GM18909 (cell line): Measurements from ENCODE around the gene L3MBTL4.

Source experiments
- ATAC-seq: cut with Tn5 transposase; IDR thresholded peaks from one replicate; pipeline ENCODE4 v1.9.1; 2021; ENCODE audit warnings: mild to moderate bottlenecking; ENCODE audit not compliant: unreplicated experiment, poor library complexity

The L3MBTL4 gene

DNA sequence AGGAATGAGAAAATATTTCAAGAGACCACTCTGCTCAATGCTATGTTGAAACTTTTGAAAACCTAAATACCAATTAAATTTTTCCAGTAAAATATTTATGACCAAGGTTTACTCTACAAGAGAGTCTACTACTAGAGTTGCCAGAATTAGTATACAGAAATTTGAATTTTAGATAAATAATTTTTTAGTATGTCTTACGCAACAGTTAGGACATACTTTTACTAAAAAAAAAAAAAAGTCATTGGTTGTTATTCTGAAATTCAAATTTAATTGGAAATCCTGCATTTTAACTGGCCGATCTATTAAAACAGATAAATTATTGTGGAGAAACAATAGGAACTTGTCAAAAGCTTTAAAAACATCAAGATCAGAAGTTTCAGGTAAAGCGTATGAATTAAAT lies 470.3 kb downstream of the L3MBTL4 start:
- ATAC-seq: no peak

DNA sequence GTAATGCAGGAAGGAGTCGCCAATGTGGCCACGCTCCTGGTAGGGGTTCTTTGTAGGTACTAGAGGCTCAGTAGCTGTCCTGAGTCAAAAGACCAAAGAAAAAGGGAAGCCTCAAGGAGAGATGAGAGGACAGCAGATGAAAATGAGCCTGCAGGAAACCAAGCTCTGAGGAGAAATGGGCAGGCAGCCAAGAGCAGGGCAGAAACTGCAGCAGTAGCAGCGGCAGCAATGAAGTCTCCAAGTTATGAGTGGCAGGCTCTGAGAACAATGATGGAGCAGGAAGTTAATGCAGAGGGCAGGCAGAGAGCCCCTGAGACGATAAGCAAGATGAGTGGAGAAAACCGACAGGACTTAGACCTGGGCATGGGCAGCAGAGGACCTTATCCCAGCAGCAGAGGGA lies 471.2 kb downstream of the L3MBTL4 start:
- ATAC-seq: no peak

DNA sequence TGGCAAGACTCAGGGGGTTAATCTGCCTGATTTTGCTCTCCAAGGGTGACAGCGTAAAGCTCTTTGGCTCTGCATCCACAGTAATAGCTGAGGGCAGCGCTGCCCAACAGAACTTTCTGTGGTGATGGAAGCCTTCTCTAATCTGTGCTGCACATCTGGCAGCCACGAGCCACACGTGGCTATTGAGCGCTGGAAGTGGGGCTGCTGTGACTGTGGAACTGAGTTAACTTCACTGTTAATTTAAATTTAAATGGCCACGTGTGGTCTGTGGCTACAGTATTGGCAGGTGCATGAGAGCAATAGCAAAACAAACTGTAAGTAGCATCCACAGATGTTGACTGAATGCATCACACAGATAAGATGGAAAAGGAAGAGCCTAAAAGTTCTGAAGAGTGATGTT lies 472.1 kb downstream of the L3MBTL4 start:
- no peak for ATAC-seq

DNA sequence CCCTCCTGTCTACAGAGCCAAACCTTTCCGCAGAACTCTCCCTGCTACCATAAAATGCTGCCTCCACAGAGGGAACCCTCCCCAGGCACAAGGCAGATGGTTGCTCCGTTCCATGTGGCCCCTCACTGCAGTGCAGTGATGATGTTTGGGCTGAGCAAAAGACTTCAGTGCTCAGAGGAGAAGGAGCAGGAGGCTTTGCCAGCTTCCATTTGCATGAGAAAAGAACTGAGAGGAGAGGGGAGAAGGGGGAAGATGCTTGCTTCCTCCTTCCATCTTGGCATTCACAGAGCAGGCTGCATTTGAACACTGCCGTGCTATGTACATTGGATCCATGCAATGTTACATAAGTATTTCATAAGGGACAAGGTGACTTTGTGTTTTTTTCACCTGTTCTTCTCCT lies 472.8 kb downstream of the L3MBTL4 start:
- no peak for ATAC-seq

DNA sequence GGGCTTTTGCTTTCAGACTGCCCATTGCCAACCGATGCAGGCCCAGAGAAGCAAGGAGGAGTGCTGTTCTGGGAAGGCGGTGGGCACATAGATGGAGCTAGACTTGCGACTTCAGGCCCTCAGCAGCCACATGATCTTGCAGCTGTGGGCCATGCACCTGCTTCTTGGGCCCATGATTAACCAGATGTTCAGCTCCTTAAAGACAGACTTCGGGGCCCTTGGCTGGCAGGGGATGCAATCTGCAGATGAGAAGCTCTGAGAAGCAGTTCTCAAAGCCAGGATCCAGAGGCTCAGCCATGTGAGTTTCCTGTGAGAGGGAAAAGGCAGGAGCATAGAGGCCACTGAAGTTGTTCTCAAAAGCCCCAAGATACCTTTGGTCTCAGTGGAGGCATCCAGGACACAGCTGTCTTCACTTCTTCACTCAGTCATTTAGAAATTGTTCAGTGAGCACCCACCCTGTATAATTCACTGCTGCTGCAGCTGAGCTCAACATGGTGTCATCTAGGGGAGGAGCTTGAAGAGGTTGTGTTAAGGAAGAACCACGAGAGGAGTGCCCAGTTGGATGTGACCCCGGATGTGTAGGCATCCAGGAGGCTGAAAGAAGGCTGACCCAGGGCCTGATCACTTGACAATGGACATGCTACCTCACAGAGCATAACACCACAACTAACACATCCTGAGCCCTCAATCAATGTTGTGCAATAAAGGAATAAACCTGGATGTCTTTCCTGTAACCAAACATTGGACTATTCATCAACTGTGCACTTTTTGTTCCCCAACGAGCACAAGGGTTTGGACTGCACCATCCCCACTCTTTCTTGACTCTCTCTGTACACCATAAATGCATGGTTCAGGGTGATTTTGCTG lies 474.7 kb downstream of the L3MBTL4 start:
- no peak for ATAC-seq

DNA sequence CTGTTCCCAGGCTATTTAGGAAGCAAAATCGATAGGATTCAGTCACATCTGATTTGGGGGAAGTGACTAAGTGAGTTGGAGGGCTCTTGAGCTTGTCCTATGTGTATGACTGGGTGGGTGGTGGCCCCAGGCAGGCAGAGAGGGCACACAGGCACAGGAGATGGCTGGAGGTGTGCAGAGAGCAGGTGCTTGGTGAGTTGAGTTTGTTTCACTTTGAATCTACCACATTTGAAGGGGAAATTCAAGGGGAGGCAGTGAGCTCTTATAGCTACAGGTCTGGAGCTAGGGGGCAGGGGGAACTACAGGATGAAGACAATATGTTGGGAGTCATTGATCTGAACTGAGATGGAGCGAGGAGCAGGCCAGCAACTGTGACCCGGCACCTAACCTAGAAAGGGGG lies 476.9 kb downstream of the L3MBTL4 start:
- no peak for ATAC-seq

DNA sequence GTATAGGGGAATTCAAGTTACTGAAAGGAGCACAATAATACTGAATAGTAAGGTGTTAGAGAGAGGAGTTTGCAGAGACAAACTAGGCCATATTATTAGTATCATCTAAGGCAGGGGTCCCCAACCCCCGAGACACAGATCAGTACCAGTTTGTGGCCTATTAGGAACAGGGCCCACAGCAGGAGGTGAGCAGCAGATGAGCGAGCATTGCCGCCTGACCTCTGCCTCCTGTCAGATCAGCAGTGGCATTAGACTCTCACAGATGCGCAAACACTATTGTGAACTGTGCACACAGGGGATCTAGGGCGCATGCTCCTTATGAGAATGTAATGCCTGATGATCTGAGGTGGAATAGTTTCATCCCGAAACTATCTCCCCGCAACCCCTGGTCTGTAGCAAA lies 477.6 kb downstream of the L3MBTL4 start:
- no peak for ATAC-seq

DNA sequence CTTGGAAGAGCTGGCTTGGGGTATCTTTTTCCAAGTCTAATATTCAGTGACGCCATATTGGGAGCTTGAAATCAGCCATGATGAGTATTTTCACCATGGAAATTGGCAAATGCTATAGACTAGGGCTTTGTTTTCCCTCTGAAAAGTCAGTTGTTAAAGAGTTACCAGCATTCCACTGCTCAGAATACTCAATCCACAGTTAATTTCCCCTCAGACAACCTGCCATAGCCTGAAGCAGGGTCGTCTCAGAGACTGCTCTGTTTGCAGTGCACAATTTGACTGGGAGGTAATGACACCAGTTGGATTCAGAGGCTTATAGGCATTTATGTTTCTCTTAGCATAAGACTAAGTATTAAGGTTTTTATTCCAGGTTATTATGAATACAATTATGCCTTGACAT lies 483.9 kb downstream of the L3MBTL4 start:
- no peak for ATAC-seq

DNA sequence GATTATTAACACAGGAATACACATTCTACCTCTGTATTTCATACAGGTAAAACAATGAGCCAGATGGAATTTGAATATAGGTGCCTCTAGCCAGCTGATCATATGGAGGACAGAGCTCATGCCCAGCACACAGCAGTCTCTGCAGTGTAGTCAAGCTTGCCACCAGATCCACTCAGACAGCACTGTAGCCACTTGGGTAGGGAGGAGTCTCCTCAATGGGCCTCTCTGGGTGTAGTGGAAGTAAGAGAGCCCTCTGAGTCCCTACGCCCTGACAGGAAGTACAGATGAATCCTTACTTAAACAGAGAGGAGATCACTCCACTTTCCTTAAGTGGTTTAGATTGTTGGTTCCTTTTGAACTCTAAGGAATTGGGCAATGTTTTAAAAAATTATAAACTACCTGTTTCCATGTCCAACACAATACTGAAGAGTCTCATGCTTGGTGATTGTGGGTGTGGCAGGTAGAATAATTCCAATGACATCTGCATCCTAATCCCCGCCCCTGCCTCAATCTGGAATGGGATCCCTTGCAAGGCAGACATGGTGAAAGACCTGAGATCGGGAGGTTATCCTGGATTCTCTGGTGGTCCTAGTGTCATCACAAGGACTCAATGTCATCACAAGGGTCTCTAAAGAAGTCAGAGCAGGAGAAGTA lies 496.4 kb downstream of the L3MBTL4 start:
- ATAC-seq: no peak

DNA sequence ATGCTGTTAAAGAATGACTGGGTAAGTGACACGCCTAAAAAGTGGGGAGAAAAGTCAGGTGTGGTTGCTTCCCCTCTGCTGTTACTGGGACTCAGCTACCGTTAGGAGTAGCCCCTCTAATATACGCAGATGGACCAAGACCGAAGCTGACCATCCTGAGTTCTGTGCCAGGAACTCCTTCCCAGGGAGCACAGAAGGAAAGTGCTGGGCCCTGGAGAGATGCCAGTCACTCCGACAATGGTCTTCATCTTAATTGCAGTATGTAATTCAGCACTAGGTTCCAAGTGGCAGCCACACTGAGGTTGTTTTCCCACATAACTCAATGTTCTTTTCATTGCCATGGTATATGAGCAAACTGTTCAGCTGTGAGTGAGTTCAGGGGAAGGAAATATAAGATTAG lies 499.8 kb downstream of the L3MBTL4 start:
- no peak for ATAC-seq

DNA sequence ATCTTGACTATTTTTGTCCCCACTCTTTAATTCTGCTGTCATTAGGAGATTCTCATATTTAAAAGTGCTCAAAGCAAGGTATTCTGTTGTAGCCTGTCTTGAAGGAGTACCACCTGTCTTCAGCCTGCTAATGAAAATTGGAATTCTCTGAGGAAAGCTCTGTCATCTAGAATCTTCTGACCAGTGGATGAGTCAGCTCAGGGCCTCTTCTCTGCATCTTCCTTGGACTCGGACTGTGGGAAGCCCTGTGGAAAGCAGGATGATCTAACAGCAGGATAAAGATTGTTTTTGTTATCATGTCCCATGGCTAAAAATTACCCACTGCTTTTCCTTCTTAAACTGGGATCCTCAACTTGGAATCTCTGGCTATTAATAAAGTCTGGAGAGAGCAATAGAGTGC lies 500.7 kb downstream of the L3MBTL4 start:
- no peak for ATAC-seq

DNA sequence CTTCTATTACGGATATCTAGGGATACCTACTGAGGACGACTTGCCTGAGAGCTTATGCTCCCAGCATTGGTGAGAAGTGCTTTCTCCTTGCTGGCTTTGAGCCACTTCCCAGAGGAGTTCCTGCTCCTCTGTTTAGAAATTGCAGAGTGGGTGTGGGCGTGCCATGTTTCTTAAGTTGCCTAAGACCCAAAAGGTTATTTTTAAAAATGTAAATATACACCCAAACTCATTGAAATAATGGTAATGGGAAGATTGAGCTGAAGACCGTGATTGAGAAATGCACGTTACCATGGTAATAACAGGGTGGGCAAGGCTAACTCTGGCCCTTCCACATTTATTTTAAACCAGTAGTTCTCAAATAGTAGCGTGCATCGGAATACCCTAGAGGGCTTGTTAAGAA lies 502.1 kb downstream of the L3MBTL4 start:
- no peak for ATAC-seq

DNA sequence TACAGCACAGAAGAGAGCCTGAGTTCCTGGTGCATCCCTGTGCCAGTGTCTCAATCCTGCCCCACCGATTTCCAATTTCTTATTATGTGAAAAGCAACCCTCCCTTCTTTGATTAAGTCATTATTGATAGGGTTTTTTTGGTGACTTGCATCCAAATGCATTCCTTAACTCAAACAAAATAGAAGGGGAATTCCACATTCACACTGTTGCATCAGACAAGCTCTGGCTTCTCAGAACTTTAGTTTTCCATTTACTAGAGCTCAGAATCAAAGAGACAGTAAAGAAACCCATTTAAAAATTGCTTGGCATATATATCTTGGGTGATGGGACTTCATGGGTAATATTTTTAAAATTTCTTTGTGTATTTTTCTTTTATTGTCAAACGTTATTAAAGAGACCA lies 505.6 kb downstream of the L3MBTL4 start:
- no peak for ATAC-seq
